Keratinocyte (primary cell): ENCODE measurements around the gene EIF3I. TPM values are rescaled to one million over a fixed set of nuclear protein-coding genes. Genes with fewer than 3 reads are reported as not detected.

Experiments used
- DNase-seq: peaks from one replicate; pipeline ENCODE4 v3.0.0-alpha.2; 2011; ENCODE audit warnings: low read depth, missing footprints, low spot score
- FAIRE-seq: peaks from 2 replicates; lab custom pipeline; 2011; peaks lifted over from hg19 to GRCh38; lab: Jason Lieb, UNC
- H2AFZ ChIP-seq: 2 replicates; pipeline ENCODE4 v1.6.0; 2012; ENCODE audit warnings: low read length, control low read depth, inconsistent platforms; ENCODE audit not compliant: control insufficient read depth
- H3K27ac ChIP-seq: 2 replicates; pipeline ENCODE4 v1.5.1; 2011; ENCODE audit warnings: low read length; ENCODE audit not compliant: control insufficient read depth, insufficient read depth
- H3K27me3 ChIP-seq: 3 replicates; pipeline ENCODE4 v1.6.0; 2011; ENCODE audit warnings: low read length; ENCODE audit not compliant: control insufficient read depth, insufficient read depth; ENCODE audit errors: extremely low read depth
- H3K36me3 ChIP-seq, 2 experiments: 2 replicates in 1 of 2; 3 replicates in 1 of 2; pipeline ENCODE4 v1.5.1; 2011; ENCODE audit warnings: low read length in 2 of 2, mild to moderate bottlenecking in 1 of 2; ENCODE audit not compliant: control insufficient read depth in 2 of 2, insufficient read depth in 2 of 2; ENCODE audit errors: extremely low read depth in 1 of 2
- H3K4me1 ChIP-seq: 3 replicates; pipeline ENCODE4 v1.5.1; 2011; ENCODE audit warnings: low read length; ENCODE audit not compliant: control insufficient read depth, insufficient read depth; ENCODE audit errors: extremely low read depth
- H3K4me2 ChIP-seq: 3 replicates; pipeline ENCODE4 v1.6.0; 2011; ENCODE audit warnings: low read depth, low read length; ENCODE audit not compliant: control insufficient read depth, insufficient read depth; ENCODE audit errors: extremely low read depth
- H3K4me3 ChIP-seq, 3 experiments: fragments of 200-600 bp in 1 of 3; sonication (generic) in 1 of 3; 2 replicates in 2 of 3; 3 replicates in 1 of 3; pipeline ENCODE4 v1.5.1; 2011 to 2016; ENCODE audit warnings: low read length in 3 of 3, mild to moderate bottlenecking in 3 of 3, control low read depth in 2 of 3, inconsistent platforms in 1 of 3, low read depth in 1 of 3, mixed read lengths in 1 of 3, mixed run types in 1 of 3, moderate library complexity in 1 of 3; ENCODE audit not compliant: control insufficient read depth in 2 of 3, insufficient read depth in 2 of 3; ENCODE audit errors: extremely low read depth in 1 of 3
- H3K79me2 ChIP-seq: 2 replicates; pipeline ENCODE4 v1.6.0; 2012; ENCODE audit warnings: low read length; ENCODE audit not compliant: control insufficient read depth, insufficient read depth
- H3K9ac ChIP-seq: 3 replicates; pipeline ENCODE4 v1.6.0; 2011; ENCODE audit warnings: low read length; ENCODE audit not compliant: control insufficient read depth, insufficient read depth; ENCODE audit errors: extremely low read depth
- H3K9me1 ChIP-seq: 3 replicates; pipeline ENCODE4 v1.6.0; 2011; ENCODE audit warnings: low read length; ENCODE audit not compliant: control insufficient read depth, insufficient read depth; ENCODE audit errors: extremely low read depth
- H3K9me3 ChIP-seq: 2 replicates; pipeline ENCODE4 v1.5.1; 2012; ENCODE audit warnings: low read depth, low read length; ENCODE audit not compliant: control insufficient read depth
- H4K20me1 ChIP-seq: 3 replicates; pipeline ENCODE4 v1.6.0; 2011; ENCODE audit warnings: low read length; ENCODE audit not compliant: control insufficient read depth, insufficient read depth; ENCODE audit errors: extremely low read depth
- EZH2 ChIP-seq: IDR thresholded peaks from one replicate; pipeline ENCODE4 v1.6.1; 2012; ENCODE audit warnings: inconsistent platforms, mild to moderate bottlenecking, low read length, moderate library complexity
- dilution Hi-C: fragments of 300-500 bp; cut with MboI; formaldehyde crosslinking; loops from one replicate; pipeline ENCODE4 v1.7.0; 2020; ENCODE audit warnings: low sequenced_read_pairs; ENCODE audit not compliant: extremely low pct_ligation_motif_present
- polyA plus RNA-seq, 5 experiments: library from polyadenylated mRNA; depleted of rRNA in 3 of 5; stranded (reverse) in 3 of 5; stranded (forward) in 1 of 5; unstranded in 1 of 5; fragments of >200 nt; gene quantifications; 1 replicate in 1 of 5; 2 replicates in 3 of 5; 3 replicates in 1 of 5; pipeline versions ENCODE4 v1.2.1 to v1.2.3, GENCODE V29; 2011 to 2012; ENCODE audit warnings: missing spikeins in 2 of 5, low read depth in 1 of 5, low replicate concordance in 1 of 5
- TF ChIP-seq, protein P1 (sequence below), 3 experiments: IDR thresholded peaks in 1 of 3; conservative IDR thresholded peaks in 1 of 3; optimal IDR thresholded peaks in 1 of 3; 2 replicates in 2 of 3; 3 replicates in 1 of 3; pipeline versions ENCODE3 to v1.5.1; 2011; ENCODE audit warnings: low read length in 3 of 3, mild to moderate bottlenecking in 3 of 3, moderate library complexity in 2 of 3, control low read depth in 1 of 3, inconsistent platforms in 1 of 3; ENCODE audit not compliant: insufficient read depth in 2 of 3; ENCODE audit errors: extremely low read depth in 1 of 3

The EIF3I gene
- polyA plus RNA-seq, 1 donor (not counting 4 experiments of a cell fraction or from before 2014, with no cell fraction given) = 388 TPM

DNA sequence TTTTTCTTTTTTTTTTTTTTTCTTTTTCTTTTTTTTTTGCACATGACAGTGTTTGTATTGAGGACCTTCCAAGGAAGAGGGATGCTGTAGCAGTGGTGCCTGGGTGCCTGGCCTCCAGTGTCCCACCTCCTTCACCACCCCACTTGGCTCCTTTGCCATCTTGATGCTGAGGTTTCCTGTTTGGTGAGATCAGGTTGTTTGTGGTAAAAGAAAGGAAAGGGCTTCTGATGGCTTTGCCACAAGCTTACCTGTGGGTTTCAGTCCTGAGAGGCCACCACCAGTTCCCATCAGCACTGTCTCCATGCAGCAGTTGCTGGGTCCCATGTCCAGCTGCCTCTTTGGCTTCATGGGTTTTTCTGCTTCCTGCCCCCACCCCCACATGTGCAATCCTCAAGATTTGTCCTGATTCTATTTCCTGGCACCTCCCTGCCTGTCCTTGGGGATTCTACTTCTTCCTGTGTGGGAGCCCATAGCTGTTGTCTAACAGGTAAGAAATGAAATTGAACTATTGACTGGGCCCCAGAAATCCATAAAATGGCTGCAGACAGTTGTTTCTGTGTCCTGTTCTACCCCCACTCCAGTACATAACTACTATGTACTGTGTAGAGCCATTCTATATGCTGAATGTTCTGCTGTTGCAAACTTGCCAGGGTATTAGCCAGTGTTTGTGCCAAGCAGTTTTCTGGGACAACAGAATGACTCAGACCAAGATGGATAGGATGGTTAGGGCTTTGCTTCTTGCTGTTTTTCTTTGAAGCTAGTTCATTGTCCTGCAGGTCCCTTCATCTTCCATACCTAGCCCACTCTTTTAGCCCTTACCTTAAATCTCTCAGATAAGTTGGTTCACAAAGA lies 26.0 kb upstream of the EIF3I start:
- Histone ChIP-seq H4K20me1 (no peaks in the 10 kb centered on the region), H3K36me3 (peaks cover 39 to 55% of the 10 kb centered on the region in 2 experiments), H3K4me3 (no peak overlapping the region), H3K4me1 (peaks cover 9% of the 10 kb centered on the region), H3K27me3 (no peaks in the 10 kb centered on the region), H2AFZ (no peak overlapping the region), H3K79me2 (no peaks in the 10 kb centered on the region), H3K9me3 (no peaks in the 10 kb centered on the region), H3K9ac (no peak overlapping the region), H3K9me1 (no peaks in the 10 kb centered on the region), H3K27ac (no peak overlapping the region), H3K4me2 (no peak overlapping the region)
- FAIRE-seq = no peak
- TF ChIP-seq, protein P1, sequence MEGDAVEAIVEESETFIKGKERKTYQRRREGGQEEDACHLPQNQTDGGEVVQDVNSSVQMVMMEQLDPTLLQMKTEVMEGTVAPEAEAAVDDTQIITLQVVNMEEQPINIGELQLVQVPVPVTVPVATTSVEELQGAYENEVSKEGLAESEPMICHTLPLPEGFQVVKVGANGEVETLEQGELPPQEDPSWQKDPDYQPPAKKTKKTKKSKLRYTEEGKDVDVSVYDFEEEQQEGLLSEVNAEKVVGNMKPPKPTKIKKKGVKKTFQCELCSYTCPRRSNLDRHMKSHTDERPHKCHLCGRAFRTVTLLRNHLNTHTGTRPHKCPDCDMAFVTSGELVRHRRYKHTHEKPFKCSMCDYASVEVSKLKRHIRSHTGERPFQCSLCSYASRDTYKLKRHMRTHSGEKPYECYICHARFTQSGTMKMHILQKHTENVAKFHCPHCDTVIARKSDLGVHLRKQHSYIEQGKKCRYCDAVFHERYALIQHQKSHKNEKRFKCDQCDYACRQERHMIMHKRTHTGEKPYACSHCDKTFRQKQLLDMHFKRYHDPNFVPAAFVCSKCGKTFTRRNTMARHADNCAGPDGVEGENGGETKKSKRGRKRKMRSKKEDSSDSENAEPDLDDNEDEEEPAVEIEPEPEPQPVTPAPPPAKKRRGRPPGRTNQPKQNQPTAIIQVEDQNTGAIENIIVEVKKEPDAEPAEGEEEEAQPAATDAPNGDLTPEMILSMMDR (optimal IDR thresholded peaks at IDR 0.05 in 1 of 3, IDR thresholded peaks at IDR 0.05 in 1 of 3, conservative IDR thresholded peaks at IDR 0.05 in 1 of 3; ENCODE audit: extremely low read depth in 1 of 3, insufficient read depth in 2 of 3, low read length in 3 of 3) = no peak
- no peak for TF ChIP-seq EZH2
- no peak for DNase-seq
- dilution Hi-C loops = no loop called here

- dilution Hi-C loops = no loop called here
- H3K4me2 ChIP-seq = no peak overlapping the region
- H2AFZ ChIP-seq = no peak overlapping the region
- H3K36me3 ChIP-seq = peaks cover 33 to 46% of the 10 kb centered on the region in 2 experiments
- peaks cover 14% of the 10 kb centered on the region for H3K4me1 ChIP-seq
- no peaks in the 10 kb centered on the region for H3K27me3 ChIP-seq
- DNase-seq (no peak), FAIRE-seq (no peak)
- no peaks in the 10 kb centered on the region for H3K9me3 ChIP-seq
- no peak overlapping the region for H3K4me3 ChIP-seq
- TF ChIP-seq, protein P1 (optimal IDR thresholded peaks at IDR 0.05 in 1 of 3, IDR thresholded peaks at IDR 0.05 in 1 of 3, conservative IDR thresholded peaks at IDR 0.05 in 1 of 3; ENCODE audit: extremely low read depth in 1 of 3, insufficient read depth in 2 of 3, low read length in 3 of 3) = no peak
- TF ChIP-seq EZH2 = no peak
- H3K27ac ChIP-seq = no peak overlapping the region
- no peaks in the 10 kb centered on the region for H4K20me1 ChIP-seq
- H3K79me2 ChIP-seq = no peaks in the 10 kb centered on the region
- H3K9me1 ChIP-seq = no peaks in the 10 kb centered on the region
- no peak overlapping the region for H3K9ac ChIP-seq
These were observed 25.1 kb upstream of the EIF3I start for GRCh38 chr1:32197074-32197473.
